ENCODE results near the gene RABL2B. TPM values are rescaled to one million over a fixed set of nuclear protein-coding genes. Genes with fewer than 3 reads are reported as not detected.

RABL2B gene
- total and polyA plus RNA-seq, 2 experiments from 2014 or later = 9.7 to 11.8 TPM

- peak; percentile 14 for ATAC-seq
- H3K4me3 ChIP-seq = peak overlapping the region; percentile 52; the same call in 1 of the 2 replicates
- Mint-ChIP-seq H3K36me3 (ENCODE audit: low read depth) (no peaks in the 10 kb centered on the region; the same call in 2 of the 3 replicates), H3K4me1 (peaks cover 4% of the 10 kb centered on the region; the same call in 2 of the 3 replicates), H3K27me3 (ENCODE audit: insufficient read depth, low read depth, poor library complexity) (peaks cover 59% of the 10 kb centered on the region), H3K9me3 (peaks cover 3% of the 10 kb centered on the region), H3K27ac (no peak overlapping the region), H3K4me3 (no peak overlapping the region; the same call in 2 of the 3 replicates)
- H3K27me3 ChIP-seq (ENCODE audit: insufficient read depth) = peaks cover 62% of the 10 kb centered on the region
- H3K9me2 ChIP-seq (ENCODE audit: insufficient read depth) = no peaks in the 10 kb centered on the region
- no peaks in the 10 kb centered on the region for H3K36me3 ChIP-seq (ENCODE audit: insufficient read depth)
- H3K4me2 ChIP-seq = peak overlapping the region; percentile 78
- no peak for TF ChIP-seq ZNF331 (CRISPR knock-in tag; IDR thresholded peaks at IDR 0.05; ENCODE audit: low read depth)
- no peak for TF ChIP-seq EZH2phosphoT487 (IDR thresholded peaks at IDR 0.05; ENCODE audit: unreplicated experiment)
- TF ChIP-seq POLR2AphosphoS5 (IDR thresholded peaks at IDR 0.05; ENCODE audit: low read depth) = no peak
- TF ChIP-seq ZNF114 (CRISPR knock-in tag; IDR thresholded peaks at IDR 0.05) = no peak
- no peak for TF ChIP-seq STAT1 (IDR thresholded peaks at IDR 0.05; ENCODE audit: unreplicated experiment)
- TF ChIP-seq ZNF462 (CRISPR knock-in tag; IDR thresholded peaks at IDR 0.05) = no peak
- TF ChIP-seq NANOG (IDR thresholded peaks at IDR 0.05; ENCODE audit: borderline replicate concordance) = no peak
- no peak for TF ChIP-seq CTCF (conservative IDR thresholded peaks at IDR 0.05; ENCODE audit: low read depth in 2 of 2)
- TF ChIP-seq CREB1 (CRISPR knock-in tag; IDR thresholded peaks at IDR 0.05; ENCODE audit: low read depth) = no peak
- TF ChIP-seq, protein P1, sequence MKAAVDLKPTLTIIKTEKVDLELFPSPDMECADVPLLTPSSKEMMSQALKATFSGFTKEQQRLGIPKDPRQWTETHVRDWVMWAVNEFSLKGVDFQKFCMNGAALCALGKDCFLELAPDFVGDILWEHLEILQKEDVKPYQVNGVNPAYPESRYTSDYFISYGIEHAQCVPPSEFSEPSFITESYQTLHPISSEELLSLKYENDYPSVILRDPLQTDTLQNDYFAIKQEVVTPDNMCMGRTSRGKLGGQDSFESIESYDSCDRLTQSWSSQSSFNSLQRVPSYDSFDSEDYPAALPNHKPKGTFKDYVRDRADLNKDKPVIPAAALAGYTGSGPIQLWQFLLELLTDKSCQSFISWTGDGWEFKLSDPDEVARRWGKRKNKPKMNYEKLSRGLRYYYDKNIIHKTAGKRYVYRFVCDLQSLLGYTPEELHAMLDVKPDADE (IDR thresholded peaks at IDR 0.05) = no peak
- no peak for TF ChIP-seq EZH2 (IDR thresholded peaks at IDR 0.05; ENCODE audit: low read depth, unreplicated experiment)
- no peak for TF ChIP-seq JUNB (IDR thresholded peaks at IDR 0.05; ENCODE audit: unreplicated experiment)
- TF ChIP-seq, protein P2, sequence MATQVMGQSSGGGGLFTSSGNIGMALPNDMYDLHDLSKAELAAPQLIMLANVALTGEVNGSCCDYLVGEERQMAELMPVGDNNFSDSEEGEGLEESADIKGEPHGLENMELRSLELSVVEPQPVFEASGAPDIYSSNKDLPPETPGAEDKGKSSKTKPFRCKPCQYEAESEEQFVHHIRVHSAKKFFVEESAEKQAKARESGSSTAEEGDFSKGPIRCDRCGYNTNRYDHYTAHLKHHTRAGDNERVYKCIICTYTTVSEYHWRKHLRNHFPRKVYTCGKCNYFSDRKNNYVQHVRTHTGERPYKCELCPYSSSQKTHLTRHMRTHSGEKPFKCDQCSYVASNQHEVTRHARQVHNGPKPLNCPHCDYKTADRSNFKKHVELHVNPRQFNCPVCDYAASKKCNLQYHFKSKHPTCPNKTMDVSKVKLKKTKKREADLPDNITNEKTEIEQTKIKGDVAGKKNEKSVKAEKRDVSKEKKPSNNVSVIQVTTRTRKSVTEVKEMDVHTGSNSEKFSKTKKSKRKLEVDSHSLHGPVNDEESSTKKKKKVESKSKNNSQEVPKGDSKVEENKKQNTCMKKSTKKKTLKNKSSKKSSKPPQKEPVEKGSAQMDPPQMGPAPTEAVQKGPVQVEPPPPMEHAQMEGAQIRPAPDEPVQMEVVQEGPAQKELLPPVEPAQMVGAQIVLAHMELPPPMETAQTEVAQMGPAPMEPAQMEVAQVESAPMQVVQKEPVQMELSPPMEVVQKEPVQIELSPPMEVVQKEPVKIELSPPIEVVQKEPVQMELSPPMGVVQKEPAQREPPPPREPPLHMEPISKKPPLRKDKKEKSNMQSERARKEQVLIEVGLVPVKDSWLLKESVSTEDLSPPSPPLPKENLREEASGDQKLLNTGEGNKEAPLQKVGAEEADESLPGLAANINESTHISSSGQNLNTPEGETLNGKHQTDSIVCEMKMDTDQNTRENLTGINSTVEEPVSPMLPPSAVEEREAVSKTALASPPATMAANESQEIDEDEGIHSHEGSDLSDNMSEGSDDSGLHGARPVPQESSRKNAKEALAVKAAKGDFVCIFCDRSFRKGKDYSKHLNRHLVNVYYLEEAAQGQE (IDR thresholded peaks at IDR 0.05; ENCODE audit: unreplicated experiment) = no peak
- H3K27ac ChIP-seq (ENCODE audit: low read depth) = no peak overlapping the region
- H3K4me1 ChIP-seq (ENCODE audit: insufficient read depth) = 0 out of 2 replicates have a peak, but pooled peaks cover 4% of the 10 kb centered on the region
- no peak overlapping the region for H2AFZ ChIP-seq
- H3K79me2 ChIP-seq (replicated peaks; ENCODE audit: insufficient read depth) = no peaks in the 10 kb centered on the region
- no peaks in the 10 kb centered on the region for H3F3A ChIP-seq (replicated peaks; ENCODE audit: low read depth)
- no peak for DNase-seq (ENCODE audit: low spot score)
- H4K20me1 ChIP-seq (replicated peaks; ENCODE audit: insufficient read depth) = no peaks in the 10 kb centered on the region; the same call in 1 of the 2 replicates
These were observed 62.1 kb downstream of the RABL2B start for GRCh38 chr22:50721257-50721844.

All from GM23338 (cell line).